HL-60/S4 (cell line): ENCODE measurements around the gene EEFSEC.

ENCODE experiments used
- in situ Hi-C: fragments of 300-500 bp; cut with MboI; formaldehyde crosslinking; loops from 2 replicates; pipeline ENCODE4 v1.14.3; 2022; ENCODE audit warnings: low sequenced_read_pairs

EEFSEC gene

GRCh38 chr3:128382221-128382807, 229.0 kb downstream of the EEFSEC start:
- in situ Hi-C loops = no loop called here

- in situ Hi-C loops = no loop called here
These were observed 230.3 kb downstream of the EEFSEC start for GRCh38 chr3:128383316-128384235.

DNA sequence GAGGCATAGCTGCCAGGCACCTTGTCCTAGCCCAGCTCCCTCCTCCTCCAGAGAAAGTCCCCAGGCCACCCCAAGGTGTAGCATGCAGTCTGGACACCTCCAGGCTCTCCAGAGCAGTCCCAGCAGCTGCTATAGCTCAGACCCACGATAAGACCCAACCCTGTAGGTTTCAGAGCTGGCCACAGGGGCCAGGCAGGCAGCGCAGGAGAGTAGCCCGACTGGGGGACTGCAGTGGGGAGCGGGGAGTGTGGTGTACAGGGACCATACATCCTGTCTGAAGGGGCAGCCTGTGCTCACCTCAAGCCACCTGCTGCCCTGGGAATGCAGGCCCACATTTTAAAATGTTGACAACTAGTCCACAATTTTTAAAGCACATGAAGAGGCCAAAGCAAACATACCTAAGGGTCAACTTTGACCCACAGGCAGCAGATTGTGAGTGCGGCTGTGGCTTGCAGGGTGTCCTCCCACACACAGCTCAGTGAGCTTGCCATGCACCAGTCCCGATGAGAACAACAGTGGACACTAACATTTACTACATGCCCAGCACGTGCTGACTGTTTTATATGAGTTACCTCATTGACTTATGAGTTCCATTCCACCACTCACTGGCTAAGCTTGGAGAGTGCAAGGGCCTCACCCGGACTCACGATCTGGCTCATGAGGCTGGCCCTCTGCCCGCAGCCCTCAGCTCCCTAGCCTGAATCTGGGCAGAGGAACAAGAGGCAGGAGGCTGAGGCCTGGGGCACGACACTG, 232.0 kb downstream of the EEFSEC start:
- in situ Hi-C loops = no loop called here

DNA sequence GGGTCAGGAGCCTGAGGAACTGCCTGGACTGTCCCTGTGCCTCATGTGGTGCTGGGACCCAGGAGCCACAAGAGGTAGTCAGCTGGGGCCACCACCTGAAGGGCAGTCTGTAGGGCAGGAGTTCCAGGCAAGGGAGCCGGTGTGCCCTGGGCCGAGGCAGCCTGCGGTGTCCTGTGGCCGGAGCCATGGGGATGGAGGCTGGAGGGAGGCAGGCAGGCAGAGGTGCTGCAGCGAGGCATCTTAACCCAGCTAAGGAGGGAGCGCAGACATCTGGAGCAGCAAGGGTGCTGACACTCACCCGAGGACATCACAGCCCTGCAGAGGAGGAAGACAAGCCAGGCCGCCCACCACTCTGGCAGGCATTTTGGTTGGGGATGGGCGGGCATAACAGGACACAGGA, 235.7 kb downstream of the EEFSEC start:
- in situ Hi-C loops = no loop called here

DNA sequence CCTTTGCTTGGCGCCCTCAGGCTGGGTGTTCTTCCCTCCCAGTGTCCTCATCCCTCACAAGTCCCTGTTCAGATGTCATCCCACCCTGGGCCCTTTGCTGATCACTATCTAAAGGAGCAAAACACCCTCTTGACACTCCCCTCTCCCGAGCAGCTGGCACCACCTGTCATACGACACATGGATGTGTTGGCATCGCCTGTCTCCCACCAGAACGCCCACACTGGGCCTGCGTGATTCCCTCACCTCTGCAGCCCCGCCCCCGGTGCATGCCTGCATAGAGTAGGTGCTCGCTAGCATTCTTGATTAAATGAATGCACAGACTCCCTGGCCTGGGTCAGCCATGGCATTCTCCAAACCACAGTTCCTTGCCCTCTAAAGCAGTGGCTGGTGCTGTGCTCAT, 237.6 kb downstream of the EEFSEC start:
- in situ Hi-C loops = no loop called here

DNA sequence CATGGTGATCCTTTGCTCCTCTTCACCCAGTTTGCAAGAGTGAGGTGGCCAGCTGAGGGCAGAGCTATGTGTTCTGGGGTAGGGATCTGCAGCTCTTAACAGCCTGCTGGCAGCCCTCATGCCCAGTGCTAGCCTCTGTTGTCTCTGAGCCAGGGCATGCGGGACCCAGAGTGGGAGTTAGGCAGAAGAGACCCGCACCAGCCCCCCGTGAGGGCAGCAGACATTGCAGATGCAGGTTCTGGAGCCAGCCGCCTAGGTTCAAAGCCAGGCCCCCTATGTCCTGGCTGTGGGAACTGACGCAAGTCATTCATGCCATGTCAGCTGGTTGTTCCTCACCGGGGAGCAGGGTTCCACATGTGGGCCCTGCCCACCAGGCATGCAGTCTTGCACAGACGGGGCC, 238.7 kb downstream of the EEFSEC start:
- in situ Hi-C loops = no loop called here

GRCh38 chr3:128392818-128393544, 239.7 kb downstream of the EEFSEC start:
- in situ Hi-C loops = no loop called here

DNA sequence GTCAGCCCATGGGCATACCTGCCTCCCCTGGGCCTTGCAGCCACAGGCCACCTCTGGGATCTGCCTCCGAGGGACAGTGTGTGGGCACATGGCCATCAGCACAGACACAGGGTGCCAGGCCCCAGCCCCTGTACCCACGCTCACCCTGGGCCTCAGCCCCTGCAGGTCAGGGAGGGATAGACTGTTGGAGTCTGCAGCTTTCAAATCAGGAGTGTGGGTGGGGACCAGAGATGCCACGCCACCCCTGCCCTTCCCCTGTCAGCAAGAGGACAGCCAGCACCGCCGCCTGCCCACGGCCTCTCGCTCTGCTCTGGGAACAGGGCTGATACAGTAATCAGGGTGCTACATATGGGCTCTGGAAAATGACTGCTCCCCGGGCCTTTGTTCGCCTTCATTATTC, 240.8 kb downstream of the EEFSEC start:
- in situ Hi-C loops = no loop called here

- in situ Hi-C loops = no loop called here
These were observed 241.8 kb downstream of the EEFSEC start for GRCh38 chr3:128395046-128395445.

DNA sequence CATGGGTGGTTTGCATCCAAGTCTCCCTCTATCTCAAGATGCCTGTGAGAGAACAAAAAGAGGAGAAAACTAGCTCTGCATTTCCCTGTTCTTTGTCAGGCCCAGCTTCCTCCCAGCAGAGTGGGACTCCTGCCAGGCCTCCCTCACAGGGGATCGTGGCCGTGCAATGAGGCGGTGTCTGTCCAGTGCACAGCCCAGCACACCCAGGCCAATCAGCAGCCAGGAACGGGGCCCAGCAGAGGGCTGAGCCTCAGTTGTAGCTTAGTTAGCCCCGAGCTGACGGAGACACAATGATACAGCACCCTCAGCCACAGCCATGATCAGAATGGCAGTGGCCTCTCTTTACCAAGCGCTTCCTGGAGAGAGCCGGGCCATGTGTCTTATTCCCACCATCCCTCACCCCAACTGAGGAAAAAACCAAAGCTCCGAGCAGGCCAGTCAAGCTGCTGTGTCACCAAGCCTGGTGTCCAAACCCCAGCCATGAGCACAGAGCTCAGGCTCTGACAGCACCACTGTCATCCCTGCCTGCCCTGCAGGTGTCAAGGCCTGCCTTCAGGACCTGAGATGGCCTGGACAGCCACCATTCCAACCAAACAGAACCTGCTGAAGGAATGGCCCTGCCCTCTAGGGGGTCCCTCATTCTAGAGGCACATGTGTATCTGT, 242.3 kb downstream of the EEFSEC start:
- in situ Hi-C loops = no loop called here

GRCh38 chr3:128397484-128397883, 244.2 kb downstream of the EEFSEC start:
- in situ Hi-C loops = no loop called here

GRCh38 chr3:128398586-128398985, 245.3 kb downstream of the EEFSEC start:
- in situ Hi-C loops = no loop called here

DNA sequence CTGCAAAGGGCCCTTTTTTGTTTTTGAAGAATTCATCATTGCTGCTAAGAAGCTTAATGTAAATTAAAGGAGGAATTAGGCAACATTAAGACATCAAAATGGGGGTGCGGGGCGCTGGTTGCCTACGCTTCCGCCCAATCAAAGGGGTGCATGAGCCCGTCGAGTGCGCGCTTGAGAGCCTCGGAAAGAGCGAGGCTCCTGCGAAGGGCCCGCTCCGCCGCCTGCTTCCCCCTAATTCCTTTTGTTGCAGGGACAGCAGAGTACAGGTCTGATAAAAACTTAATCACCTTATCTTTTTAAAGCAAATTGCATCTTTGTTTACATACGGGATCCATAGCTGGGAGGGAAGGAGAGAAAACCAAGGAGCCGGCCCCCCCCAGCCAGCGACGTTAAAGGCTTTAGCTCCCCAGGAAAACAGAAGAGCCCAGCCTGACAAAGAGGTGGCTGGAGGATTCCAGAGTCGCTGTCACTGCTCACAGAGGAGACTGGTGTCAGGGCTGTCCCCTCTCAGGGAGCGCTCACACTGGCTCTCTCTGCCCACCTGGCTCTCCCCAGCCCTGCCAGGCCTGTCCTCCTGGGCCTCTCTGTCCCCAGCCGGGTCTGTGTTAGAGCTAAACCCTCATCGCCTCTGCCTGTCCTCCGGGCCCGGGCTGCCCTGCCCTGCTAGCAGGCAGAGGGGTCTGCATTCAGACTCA, 246.1 kb downstream of the EEFSEC start:
- in situ Hi-C loops = no loop called here

DNA sequence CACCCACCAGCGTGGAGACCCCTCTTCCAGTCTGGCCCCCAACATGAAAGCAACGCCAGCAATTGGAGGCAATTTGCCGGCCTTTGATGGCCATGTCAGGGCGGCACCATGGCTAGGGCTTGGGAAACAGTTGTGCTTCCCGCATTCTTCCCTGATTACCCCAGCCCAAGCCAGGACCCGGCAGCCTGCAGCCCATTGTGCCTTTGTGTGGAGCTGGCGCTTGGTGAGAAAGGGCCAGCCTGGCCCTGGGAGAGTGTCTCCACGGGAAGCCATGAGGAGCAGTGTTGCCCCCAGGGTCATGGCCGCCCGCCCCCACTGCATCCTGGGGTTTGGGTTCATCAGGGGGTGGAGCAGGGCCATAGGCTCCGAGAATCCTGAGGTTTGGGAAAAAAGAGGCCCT, 247.4 kb downstream of the EEFSEC start:
- in situ Hi-C loops = no loop called here

GRCh38 chr3:128402319-128402718, 249.0 kb downstream of the EEFSEC start:
- in situ Hi-C loops = no loop called here

- in situ Hi-C loops = no loop called here
These were observed 249.7 kb downstream of the EEFSEC start for GRCh38 chr3:128402998-128403397.

- in situ Hi-C loops = no loop called here
These were observed 251.2 kb downstream of the EEFSEC start for GRCh38 chr3:128404276-128405068.

DNA sequence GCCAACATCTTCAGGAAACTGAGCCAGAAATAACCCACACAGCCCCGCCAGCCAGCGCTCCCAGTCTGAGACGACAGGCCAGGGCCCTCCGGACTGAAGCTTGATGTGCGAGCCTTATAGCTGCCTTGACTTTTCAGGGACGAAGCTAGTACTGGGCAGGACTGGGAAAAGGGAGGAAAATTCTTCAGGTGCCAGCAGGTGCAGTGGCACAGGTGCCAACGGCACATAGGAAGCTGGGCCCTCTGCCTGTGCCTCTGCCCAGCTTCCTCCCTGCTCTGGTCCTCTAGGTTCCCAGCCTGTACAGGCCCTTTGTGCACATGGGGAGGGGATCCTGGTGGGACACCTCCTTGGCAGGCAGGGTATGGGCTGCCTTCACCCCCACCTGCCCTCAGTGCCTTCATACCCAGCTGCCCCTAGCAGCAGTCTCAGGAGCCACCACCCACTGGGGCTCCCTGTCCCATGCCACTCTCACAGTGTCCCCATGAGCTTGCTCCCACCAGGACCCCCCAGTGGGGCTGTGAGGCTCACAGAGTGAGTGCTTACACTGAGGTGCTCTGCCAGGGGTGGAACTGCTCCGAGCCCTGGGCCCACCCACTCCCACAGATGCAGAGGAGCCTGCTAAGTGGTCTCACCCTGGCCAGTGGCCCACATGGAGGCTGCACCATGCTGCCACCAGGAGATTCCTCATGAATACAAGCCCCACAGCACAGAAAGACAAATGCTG, 252.4 kb downstream of the EEFSEC start:
- in situ Hi-C loops = no loop called here
